K562 (cell line): ENCODE results near the gene CCDC27. TPM values are rescaled to one million over a fixed set of nuclear protein-coding genes. Genes with fewer than 3 reads are reported as not detected.
A peak's percentile ranks its signal among the peaks of the same experiment; 100 is the strongest.

Source experiments
- ADNP ChIP-seq: fragments of 200-800 bp; sonication (Bioruptor generic); IDR thresholded peaks from 2 replicates; pipeline ENCODE4 v1.6.1; 2016; ENCODE audit warnings: missing genetic modification characterization, missing compliant biosample characterization
- MCM3 ChIP-seq: fragments of 450-650 bp; IDR thresholded peaks from 2 replicates; pipeline ENCODE4 v1.6.1; 2016
- MITF ChIP-seq: IDR thresholded peaks from 2 replicates; pipeline ENCODE4 v1.6.1; 2014; ENCODE audit warnings: antibody characterized with exemption
- MNT ChIP-seq, 2 experiments: fragments of 450-650 bp; conservative IDR thresholded peaks; 2 replicates each; pipeline ENCODE4 v1.6.1; 2017; ENCODE audit warnings: mild to moderate bottlenecking in 2 of 2, moderate library complexity in 2 of 2
- PHF20 ChIP-seq: fragments of 450-650 bp; IDR thresholded peaks from 2 replicates; pipeline ENCODE4 v1.6.1; 2018; ENCODE audit not compliant: partially characterized antibody
- POU5F1 ChIP-seq: fragments of 150-350 bp; IDR thresholded peaks from 2 replicates; pipeline ENCODE4 v1.6.1; 2014; ENCODE audit warnings: borderline replicate concordance, low read length, low read depth, mild to moderate bottlenecking; ENCODE audit not compliant: partially characterized antibody
- RBM17 ChIP-seq: fragments of 200-400 bp; formaldehyde crosslinking; IDR thresholded peaks from 2 replicates; pipeline ENCODE4 v1.6.1; 2017; ENCODE audit warnings: low read depth, mild to moderate bottlenecking, low read length, borderline replicate concordance
- THRB ChIP-seq: fragments of 450-650 bp; formaldehyde crosslinking; conservative IDR thresholded peaks from 2 replicates; pipeline ENCODE4 v1.4.0; 2022; ENCODE audit warnings: mild to moderate bottlenecking, missing genetic modification characterization
- YY1 ChIP-seq, 3 experiments: IDR thresholded peaks; 2 replicates each; pipeline ENCODE4 v1.6.1; 2011; ENCODE audit warnings: low read length in 2 of 3, mild to moderate bottlenecking in 2 of 3, moderate library complexity in 2 of 3, borderline replicate concordance in 1 of 3, control low read depth in 1 of 3, low read depth in 1 of 3; ENCODE audit not compliant: insufficient read depth in 3 of 3, insufficient replicate concordance in 2 of 3, control insufficient read depth in 1 of 3, insufficient read length in 1 of 3; ENCODE audit errors: extremely low read depth in 1 of 3
- ZBED1 ChIP-seq: IDR thresholded peaks from 2 replicates; pipeline ENCODE4 v1.6.1; 2014
- ZFP36 ChIP-seq: fragments of 150-350 bp; IDR thresholded peaks from 2 replicates; pipeline ENCODE4 v1.6.1; 2018; ENCODE audit warnings: low read length, low read depth; ENCODE audit not compliant: partially characterized antibody
- ZNF239 ChIP-seq: fragments of 250-450 bp; sonication (Bioruptor Pico); IDR thresholded peaks from 2 replicates; pipeline ENCODE4 v1.4.0; 2020; ENCODE audit warnings: mild to moderate bottlenecking
- ZNF445 ChIP-seq: fragments of 250-450 bp; sonication (Bioruptor Pico); IDR thresholded peaks from 2 replicates; pipeline ENCODE4 v1.4.0; 2020; ENCODE audit warnings: low read depth, mild to moderate bottlenecking, moderate library complexity
- ZNF592 ChIP-seq: fragments of 450-650 bp; IDR thresholded peaks from 2 replicates; pipeline ENCODE4 v1.6.1; 2017; ENCODE audit warnings: antibody characterized with exemption, mild to moderate bottlenecking
- ZNF830 ChIP-seq: fragments of 250-450 bp; sonication (Bioruptor Pico); IDR thresholded peaks from 2 replicates; pipeline ENCODE4 v1.5.0; 2021; ENCODE audit warnings: mild to moderate bottlenecking
- polyA plus RNA-seq, 8 experiments: library from polyadenylated mRNA; depleted of rRNA in 4 of 8; stranded (reverse) in 5 of 8; unstranded in 3 of 8; fragments of >200 nt; fragmentation: Nextera tagmentation in 2 of 8; fragmentation: Illumina TruSeq in 1 of 8; extraction: Ambion mirVana in 2 of 8; extraction: Trizol in 1 of 8; gene quantifications; 2 replicates each; pipeline versions ENCODE4 v1.2.1 to v1.2.3, GENCODE V29; 2011 to 2014; ENCODE audit warnings: inconsistent platforms in 1 of 8, missing spikeins in 1 of 8
- total RNA-seq, 7 experiments: library from RNA; depleted of rRNA in 6 of 7; stranded (reverse); fragments of >200 nt in 6 of 7; fragmentation: Illumina TruSeq in 2 of 7; extraction: Trizol in 2 of 7; gene quantifications; 2 replicates each; pipeline versions ENCODE4 v1.2.1 to v1.2.3, GENCODE V29; 2011 to 2021; ENCODE audit warnings: low replicate concordance in 1 of 7

The CCDC27 gene
- total and polyA plus RNA-seq, 9 of the 15 experiments (the other 6 are each of a cell fraction or from before 2014, with no cell fraction given): 0.01 to 0.04 TPM; not detected in 7

- TF ChIP-seq PHF20 (no peak), ZNF239 (CRISPR knock-in tag) (no peak), ZBED1 (no peak), ZFP36 (peak; percentile 61), MITF (no peak), POU5F1 (no peak), ADNP (tag) (no peak), YY1 (IDR thresholded peaks at IDR 0.05; ENCODE audit: borderline replicate concordance in 1 of 3, control insufficient read depth in 1 of 3, extremely low read depth in 1 of 3, insufficient read depth in 3 of 3, insufficient read length in 1 of 3, insufficient replicate concordance in 2 of 3, low read depth in 1 of 3, low read length in 2 of 3) (no peak), ZNF830 (no peak), MCM3 (no peak), ZNF445 (CRISPR knock-in tag) (no peak), THRB (CRISPR knock-in tag) (no peak), RBM17 (no peak), ZNF592 (peak; percentile 70; the same call in 1 of the 2 replicates), MNT (conservative IDR thresholded peaks at IDR 0.05) (peak in 1 of 2 experiments; percentile 5; a peak in 1 of 4 replicates)
Measured at GRCh38 chr1:3776231-3776961, 24.1 kb downstream of the CCDC27 start (continued).
